ENCODE results near the gene CCDC175.

CCDC175 gene

DNA sequence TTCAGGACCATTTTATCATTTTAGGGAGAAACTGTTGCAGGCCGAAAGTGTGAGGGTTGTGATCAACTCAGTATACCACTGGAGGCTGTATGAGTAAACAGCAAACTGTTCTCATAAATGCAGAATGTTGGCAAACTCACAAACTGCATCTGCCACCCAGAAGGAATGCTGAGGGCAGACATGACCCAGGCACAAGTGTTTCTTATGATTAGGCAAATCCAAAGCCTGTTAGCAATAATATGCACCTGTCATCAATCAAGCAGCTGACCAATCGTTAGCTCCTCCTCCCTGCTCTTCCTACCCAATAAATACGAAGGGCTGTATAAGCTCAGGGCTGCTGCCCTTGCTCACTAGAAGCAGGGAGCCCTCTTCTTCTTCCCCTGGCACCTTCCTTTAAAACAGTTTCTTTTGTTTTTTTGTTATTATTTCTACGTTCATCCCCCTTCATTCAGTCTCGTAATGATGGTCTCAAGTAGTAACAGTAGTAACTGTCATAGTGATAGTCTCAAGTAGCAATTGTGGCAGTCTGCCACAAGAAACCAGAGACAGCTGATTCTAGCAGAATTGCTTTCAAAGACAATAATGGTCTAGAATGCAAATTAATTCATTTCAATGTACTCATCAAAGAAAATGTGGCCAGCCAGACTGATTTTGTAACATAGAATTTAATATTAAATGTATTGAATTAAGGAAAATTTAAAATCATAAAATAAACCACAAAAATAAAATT is 15.2 kb upstream of the CCDC175 start:
- no peak for DNase-seq (ENCODE audit: low read depth)
- TF ChIP-seq, protein P1, sequence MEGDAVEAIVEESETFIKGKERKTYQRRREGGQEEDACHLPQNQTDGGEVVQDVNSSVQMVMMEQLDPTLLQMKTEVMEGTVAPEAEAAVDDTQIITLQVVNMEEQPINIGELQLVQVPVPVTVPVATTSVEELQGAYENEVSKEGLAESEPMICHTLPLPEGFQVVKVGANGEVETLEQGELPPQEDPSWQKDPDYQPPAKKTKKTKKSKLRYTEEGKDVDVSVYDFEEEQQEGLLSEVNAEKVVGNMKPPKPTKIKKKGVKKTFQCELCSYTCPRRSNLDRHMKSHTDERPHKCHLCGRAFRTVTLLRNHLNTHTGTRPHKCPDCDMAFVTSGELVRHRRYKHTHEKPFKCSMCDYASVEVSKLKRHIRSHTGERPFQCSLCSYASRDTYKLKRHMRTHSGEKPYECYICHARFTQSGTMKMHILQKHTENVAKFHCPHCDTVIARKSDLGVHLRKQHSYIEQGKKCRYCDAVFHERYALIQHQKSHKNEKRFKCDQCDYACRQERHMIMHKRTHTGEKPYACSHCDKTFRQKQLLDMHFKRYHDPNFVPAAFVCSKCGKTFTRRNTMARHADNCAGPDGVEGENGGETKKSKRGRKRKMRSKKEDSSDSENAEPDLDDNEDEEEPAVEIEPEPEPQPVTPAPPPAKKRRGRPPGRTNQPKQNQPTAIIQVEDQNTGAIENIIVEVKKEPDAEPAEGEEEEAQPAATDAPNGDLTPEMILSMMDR (IDR thresholded peaks at IDR 0.05; ENCODE audit: control insufficient read depth, extremely low read depth, insufficient read depth) = no peak
- no peak overlapping the region for H3K4me3 ChIP-seq (ENCODE audit: low read depth, low read length)

DNA sequence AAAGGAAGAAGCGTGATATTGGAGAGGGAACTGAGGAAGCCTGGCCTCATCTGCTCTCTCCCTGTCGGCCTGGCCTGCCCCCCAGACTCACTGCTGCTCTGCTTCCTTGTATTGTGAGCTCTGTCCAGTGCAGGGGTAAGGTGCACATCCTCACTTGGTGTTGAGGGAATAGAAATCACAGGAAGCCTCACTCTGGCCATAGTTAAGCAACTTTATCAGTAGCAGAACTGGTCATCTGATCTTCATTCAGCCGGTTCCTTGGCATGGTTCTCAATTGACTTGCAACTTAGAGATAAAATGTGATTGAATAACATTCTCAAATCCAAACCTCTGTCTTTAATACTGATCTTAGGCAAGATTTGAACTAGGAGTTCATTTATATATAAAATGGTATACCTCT is 11.5 kb upstream of the CCDC175 start:
- TF ChIP-seq, protein P1 (IDR thresholded peaks at IDR 0.05; ENCODE audit: control insufficient read depth, extremely low read depth, insufficient read depth) = peak; percentile 3; the same call in 1 of the 2 replicates
- no peak overlapping the region for H3K4me3 ChIP-seq (ENCODE audit: low read depth, low read length)
- DNase-seq (ENCODE audit: low read depth) = no peak

DNA sequence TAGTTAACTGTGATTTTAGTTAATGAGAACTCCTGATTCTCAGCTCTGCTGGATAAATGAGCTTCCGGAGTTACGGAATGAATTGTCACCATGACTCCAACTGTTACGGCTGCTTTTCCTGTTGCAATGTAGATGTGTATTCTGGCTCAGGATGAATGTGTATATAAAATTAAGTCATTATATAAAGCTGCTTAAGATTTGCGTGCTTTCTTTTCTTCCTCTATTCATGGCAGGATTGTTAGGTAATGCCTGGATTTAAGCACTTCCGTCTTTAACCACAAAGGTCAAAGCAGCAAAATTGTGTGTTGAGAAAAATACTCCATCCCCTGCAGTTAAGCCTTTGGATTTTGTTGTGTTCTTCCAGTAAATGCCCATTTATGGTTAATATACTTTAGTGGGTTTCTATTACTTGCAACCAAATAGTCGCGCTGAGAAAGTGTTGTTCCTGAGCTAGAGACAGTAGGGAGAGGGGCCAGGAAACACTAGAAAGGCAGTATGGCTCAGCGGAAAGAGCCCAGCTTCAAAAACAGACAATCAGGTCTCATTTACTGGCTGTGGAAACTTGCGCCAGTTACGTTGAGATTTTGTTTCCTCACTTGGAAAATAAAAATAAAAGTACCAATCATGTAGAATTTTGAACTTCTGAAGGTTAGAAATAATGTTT is 9.4 kb upstream of the CCDC175 start:
- no peak overlapping the region for H3K4me3 ChIP-seq (ENCODE audit: low read depth, low read length)
- no peak for DNase-seq (ENCODE audit: low read depth)
- TF ChIP-seq, protein P1 (IDR thresholded peaks at IDR 0.05; ENCODE audit: control insufficient read depth, extremely low read depth, insufficient read depth) = no peak

DNA sequence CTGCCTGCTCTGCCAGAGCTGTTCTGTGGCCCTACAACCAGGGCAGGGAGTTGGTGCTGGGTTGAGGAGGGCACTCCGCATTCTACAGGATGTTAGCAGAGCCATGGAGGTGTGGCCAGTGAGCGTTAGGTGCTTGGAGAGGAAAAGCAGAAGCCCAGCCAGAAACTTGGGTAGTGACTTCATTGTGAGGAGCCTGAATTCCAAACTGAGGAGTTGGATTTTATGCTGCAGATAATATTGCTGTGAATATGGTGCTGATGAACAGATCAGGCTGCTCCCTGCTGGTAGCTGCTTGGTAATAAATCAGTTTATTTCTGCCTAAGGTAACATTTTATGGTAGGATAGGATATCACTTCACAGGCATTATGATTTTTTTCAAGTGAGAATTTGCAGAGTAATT is 7.1 kb upstream of the CCDC175 start:
- no peak overlapping the region for H3K4me3 ChIP-seq (ENCODE audit: low read depth, low read length)
- no peak for DNase-seq (ENCODE audit: low read depth)
- TF ChIP-seq, protein P1 (IDR thresholded peaks at IDR 0.05; ENCODE audit: control insufficient read depth, extremely low read depth, insufficient read depth) = peak; percentile 43

DNA sequence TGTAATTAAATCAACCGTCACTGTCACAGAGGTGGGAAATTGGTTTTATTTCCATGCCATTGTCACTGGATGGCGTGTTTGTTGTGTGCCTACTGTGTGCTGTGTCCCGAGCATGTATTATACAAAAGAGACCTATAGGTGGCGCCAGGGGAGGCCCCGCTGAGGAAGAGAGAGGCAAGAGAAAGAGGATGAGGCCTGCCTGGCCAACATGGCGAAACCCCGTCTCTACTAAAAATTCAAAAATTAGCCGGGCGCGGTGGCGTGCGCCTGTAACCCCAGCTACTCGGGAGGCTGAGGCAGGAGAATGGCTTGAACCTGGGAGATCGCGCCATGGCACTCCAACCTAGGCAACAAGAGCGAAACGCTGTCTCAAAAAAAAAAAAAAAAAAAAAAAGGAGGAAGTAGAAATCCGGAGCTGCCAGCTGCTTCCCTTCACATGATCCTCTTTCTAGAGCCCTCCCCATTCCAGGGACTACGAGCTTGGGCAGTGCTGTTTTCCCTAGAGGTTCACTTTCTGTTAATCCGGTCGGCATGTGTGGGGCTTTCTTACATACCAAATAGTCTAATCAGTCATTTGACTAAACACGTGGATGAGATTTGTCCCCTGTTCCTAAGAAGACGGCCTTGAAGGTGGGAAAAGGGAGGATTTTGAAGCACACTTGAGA is 6.4 kb upstream of the CCDC175 start:
- no peak for DNase-seq (ENCODE audit: low read depth)
- TF ChIP-seq, protein P1 (IDR thresholded peaks at IDR 0.05; ENCODE audit: control insufficient read depth, extremely low read depth, insufficient read depth) = no peak
- no peak overlapping the region for H3K4me3 ChIP-seq (ENCODE audit: low read depth, low read length)

DNA sequence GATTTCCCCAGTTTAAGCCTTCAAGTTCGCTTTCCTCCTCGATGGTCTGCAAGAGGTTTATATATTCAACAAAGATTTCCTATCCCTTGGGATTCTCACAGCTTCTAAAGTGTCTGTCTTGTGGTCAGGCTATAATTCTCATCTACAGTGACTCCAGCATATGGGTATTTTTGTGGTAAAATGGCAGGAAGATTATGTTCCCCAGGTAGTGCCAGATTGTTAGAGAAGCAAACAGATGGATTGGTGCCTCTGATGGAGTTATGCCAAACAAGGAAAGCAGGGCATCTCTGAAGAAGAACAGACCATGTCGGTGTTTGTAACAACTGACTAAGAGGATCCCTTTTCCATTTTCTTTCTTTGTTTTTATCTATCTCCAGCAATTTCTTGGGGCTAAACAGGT is 5.5 kb upstream of the CCDC175 start:
- TF ChIP-seq, protein P1 (IDR thresholded peaks at IDR 0.05; ENCODE audit: control insufficient read depth, extremely low read depth, insufficient read depth) = no peak
- DNase-seq (ENCODE audit: low read depth) = no peak
- no peak overlapping the region for H3K4me3 ChIP-seq (ENCODE audit: low read depth, low read length)
